Vagina (tissue), 2 donors: ENCODE data around the gene YWHAB. TPM values are rescaled to one million over a fixed set of nuclear protein-coding genes. Genes with fewer than 3 reads are reported as not detected.

Experiments
- DNase-seq, 2 donors: peaks; one replicate each; pipeline ENCODE4 v3.0.0-alpha.2; 2017; ENCODE audit errors: extremely low spot score in 2 of 2
- H3K27ac ChIP-seq: fragments of 200-600 bp; sonication (generic); one replicate; pipeline ENCODE4 v1.5.1; 2019
- H3K27me3 ChIP-seq: fragments of 200-600 bp; sonication (generic); one replicate; pipeline ENCODE4 v1.5.1; 2019
- H3K36me3 ChIP-seq, 2 donors: fragments of 200-600 bp; sonication (generic); one replicate each; pipeline ENCODE4 v1.5.1; 2017 to 2019
- H3K4me1 ChIP-seq: fragments of 200-600 bp; sonication (generic); one replicate; pipeline ENCODE4 v1.5.1; 2019
- H3K4me3 ChIP-seq, 2 donors: fragments of 200-600 bp; sonication (generic); 1 replicate in 1 of 2; 2 replicates in 1 of 2; pipeline ENCODE4 v1.5.1; 2016 to 2019
- H3K9me3 ChIP-seq: fragments of 200-600 bp; sonication (generic); one replicate; pipeline ENCODE4 v1.5.1; 2019
- POLR2A ChIP-seq, 2 donors: fragments of 450-650 bp; IDR thresholded peaks; one replicate each; pipeline ENCODE4 v1.6.1; 2017; ENCODE audit warnings: antibody characterized with exemption in 2 of 2, mild to moderate bottlenecking in 2 of 2, moderate library complexity in 2 of 2
- POLR2AphosphoS5 ChIP-seq, 2 donors: sonication (generic); formaldehyde crosslinking; IDR thresholded peaks; one replicate each; pipeline ENCODE4 v1.9.0; 2017; ENCODE audit warnings: antibody characterized with exemption in 2 of 2, mild to moderate bottlenecking in 2 of 2, low read depth in 1 of 2; ENCODE audit not compliant: insufficient read depth in 1 of 2
- intact Hi-C: fragments of 100-400 bp; cut with DNase I; formaldehyde crosslinking; loops from one replicate; pipeline ENCODE4 v1.15.1; 2023
- total RNA-seq: library from RNA; depleted of rRNA; stranded (reverse); fragments of >200 nt; gene quantifications from one replicate; pipeline ENCODE4 v1.2.3, GENCODE V29; 2016
- TF ChIP-seq, protein P1 (sequence below), 3 experiments: fragments of 450-650 bp in 2 of 3; fragments of 200-600 bp in 1 of 3; sonication (generic) in 1 of 3; IDR thresholded peaks; one replicate each; pipeline ENCODE4 v1.5.1; 2017 to 2019; ENCODE audit warnings: antibody characterized with exemption in 3 of 3, mild to moderate bottlenecking in 2 of 3, moderate library complexity in 2 of 3

The YWHAB gene
- total RNA-seq, 1 donor from 2014 or later: 87.4 TPM

DNA sequence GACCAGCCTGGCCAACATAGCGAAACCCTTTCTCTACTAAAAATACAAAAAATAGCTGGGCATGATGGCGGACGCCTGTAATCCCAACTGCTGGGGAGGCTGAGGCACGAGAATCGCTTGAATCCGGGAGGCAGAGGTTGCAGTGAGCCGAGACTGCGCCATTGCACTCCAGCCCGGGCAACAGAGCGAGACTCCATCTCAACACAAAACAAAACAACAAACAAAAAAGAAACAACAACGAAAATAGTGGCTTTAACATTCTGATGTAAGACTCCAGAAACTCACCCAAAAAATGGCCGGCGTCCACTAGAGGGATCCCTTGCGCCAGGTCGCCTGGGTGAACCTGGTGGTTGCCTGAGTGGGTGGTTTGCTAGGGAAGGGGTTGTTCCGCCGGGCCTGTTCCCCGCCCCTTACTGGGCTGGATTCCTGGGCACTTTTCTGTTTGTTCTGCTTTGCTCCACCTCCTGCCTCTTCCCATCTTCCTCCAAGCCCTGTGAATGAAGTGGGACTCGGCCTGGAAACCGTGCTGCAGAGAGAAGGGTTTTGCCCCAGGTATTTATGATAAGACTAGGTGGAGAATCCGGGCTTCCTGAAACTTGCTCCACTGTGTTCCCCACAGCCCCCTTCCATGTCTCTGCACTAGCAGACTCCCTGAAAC lies 25.9 kb downstream of the YWHAB start:
- intact Hi-C loops: no loop called here
- Histone ChIP-seq H3K27me3 (no peaks in the 10 kb centered on the region), H3K4me1 (peaks cover 17% of the 10 kb centered on the region), H3K9me3 (no peaks in the 10 kb centered on the region), H3K27ac (no peak overlapping the region), H3K36me3 (peaks cover 0 to 13% of the 10 kb centered on the region in 2 donors), H3K4me3 (no peak overlapping the region)
- DNase-seq: peak in 1 of 2 donors; percentile 52
- TF ChIP-seq POLR2A (IDR thresholded peaks at IDR 0.05) (no peak), POLR2AphosphoS5 (IDR thresholded peaks at IDR 0.05; ENCODE audit: insufficient read depth in 1 of 2, low read depth in 1 of 2) (no peak)
- TF ChIP-seq, protein P1, sequence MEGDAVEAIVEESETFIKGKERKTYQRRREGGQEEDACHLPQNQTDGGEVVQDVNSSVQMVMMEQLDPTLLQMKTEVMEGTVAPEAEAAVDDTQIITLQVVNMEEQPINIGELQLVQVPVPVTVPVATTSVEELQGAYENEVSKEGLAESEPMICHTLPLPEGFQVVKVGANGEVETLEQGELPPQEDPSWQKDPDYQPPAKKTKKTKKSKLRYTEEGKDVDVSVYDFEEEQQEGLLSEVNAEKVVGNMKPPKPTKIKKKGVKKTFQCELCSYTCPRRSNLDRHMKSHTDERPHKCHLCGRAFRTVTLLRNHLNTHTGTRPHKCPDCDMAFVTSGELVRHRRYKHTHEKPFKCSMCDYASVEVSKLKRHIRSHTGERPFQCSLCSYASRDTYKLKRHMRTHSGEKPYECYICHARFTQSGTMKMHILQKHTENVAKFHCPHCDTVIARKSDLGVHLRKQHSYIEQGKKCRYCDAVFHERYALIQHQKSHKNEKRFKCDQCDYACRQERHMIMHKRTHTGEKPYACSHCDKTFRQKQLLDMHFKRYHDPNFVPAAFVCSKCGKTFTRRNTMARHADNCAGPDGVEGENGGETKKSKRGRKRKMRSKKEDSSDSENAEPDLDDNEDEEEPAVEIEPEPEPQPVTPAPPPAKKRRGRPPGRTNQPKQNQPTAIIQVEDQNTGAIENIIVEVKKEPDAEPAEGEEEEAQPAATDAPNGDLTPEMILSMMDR (IDR thresholded peaks at IDR 0.05): no peak

DNA sequence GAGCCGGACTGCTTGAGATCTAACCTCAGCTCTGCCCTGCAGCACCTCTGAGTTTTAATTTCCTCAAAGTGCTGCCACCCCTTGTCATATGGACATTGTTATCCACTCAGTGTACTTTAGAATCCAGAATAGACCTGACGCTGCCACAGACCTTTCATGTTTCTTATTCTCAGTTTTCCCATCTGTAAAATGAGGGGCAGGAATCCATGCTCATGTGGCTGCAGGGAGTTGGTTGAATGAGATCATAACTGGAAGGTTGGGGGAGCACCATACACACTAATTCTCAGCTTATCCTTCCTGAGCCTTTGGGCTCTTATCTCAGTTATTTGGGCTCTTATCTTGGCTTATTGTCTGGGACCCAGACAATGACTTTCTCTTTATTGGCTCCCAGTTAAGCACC lies 26.7 kb downstream of the YWHAB start:
- H3K36me3 ChIP-seq: peaks cover 0 to 5% of the 10 kb centered on the region in 2 donors
- peaks cover 17% of the 10 kb centered on the region for H3K4me1 ChIP-seq
- no peak for DNase-seq
- H3K9me3 ChIP-seq: no peaks in the 10 kb centered on the region
- H3K27me3 ChIP-seq: no peaks in the 10 kb centered on the region
- intact Hi-C loops: no loop called here
- H3K4me3 ChIP-seq: no peak overlapping the region
- H3K27ac ChIP-seq: no peak overlapping the region
- TF ChIP-seq, protein P1 (IDR thresholded peaks at IDR 0.05): no peak
- TF ChIP-seq POLR2A (IDR thresholded peaks at IDR 0.05) (no peak), POLR2AphosphoS5 (IDR thresholded peaks at IDR 0.05; ENCODE audit: insufficient read depth in 1 of 2, low read depth in 1 of 2) (no peak)

DNA sequence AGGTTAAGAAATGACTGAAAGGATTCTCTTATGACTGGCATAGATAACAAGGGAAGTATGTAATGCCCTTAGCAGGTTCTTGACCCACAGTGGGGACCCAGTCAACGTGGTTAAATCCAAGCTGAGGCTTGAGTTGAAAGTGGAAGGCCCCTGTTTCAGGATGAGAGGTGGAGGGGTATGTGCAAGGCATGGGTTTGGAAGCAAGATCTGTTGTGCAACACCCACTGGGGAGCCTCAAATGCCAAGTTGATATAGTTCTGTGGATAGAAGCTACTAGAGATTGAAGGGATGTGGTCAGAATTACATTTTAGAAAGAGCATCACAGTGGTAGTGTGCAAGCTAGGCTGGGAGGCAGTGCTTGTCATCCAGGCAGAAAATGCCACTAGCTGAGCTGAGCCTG lies 29.4 kb downstream of the YWHAB start:
- intact Hi-C loops: no loop called here
- H3K4me3 ChIP-seq: no peak overlapping the region
- TF ChIP-seq POLR2AphosphoS5 (IDR thresholded peaks at IDR 0.05; ENCODE audit: insufficient read depth in 1 of 2, low read depth in 1 of 2): no peak
- TF ChIP-seq, protein P1 (IDR thresholded peaks at IDR 0.05): no peak
- TF ChIP-seq POLR2A (IDR thresholded peaks at IDR 0.05): no peak

DNA sequence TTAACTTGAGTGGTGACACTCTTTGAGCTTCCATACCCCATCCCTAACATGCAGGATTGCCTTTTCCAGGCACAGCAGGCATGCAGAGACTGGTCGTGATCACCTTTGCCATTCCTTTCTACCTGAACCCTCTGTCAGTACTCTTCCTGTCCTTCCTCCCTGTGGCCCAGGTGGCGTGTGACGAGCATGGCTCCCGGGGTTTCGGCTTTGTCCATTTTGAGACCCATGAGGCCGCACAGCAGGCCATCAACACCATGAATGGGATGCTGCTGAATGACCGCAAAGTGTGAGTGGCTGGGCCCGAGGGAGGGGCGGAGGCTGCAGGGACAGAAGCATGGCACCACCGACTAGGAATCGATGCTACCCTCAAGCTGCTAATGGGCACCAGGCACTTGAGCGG lies 31.1 kb downstream of the YWHAB start:
- no peak for TF ChIP-seq POLR2A (IDR thresholded peaks at IDR 0.05)
- TF ChIP-seq, protein P1 (IDR thresholded peaks at IDR 0.05): no peak
- TF ChIP-seq POLR2AphosphoS5 (IDR thresholded peaks at IDR 0.05; ENCODE audit: insufficient read depth in 1 of 2, low read depth in 1 of 2): no peak
- intact Hi-C loops: no loop called here
- Histone ChIP-seq H3K9me3 (no peaks in the 10 kb centered on the region), H3K4me3 (no peak overlapping the region), H3K27ac (no peak overlapping the region), H3K27me3 (no peaks in the 10 kb centered on the region), H3K36me3 (peaks cover 0 to 2% of the 10 kb centered on the region in 2 donors), H3K4me1 (no peaks in the 10 kb centered on the region)
- DNase-seq: no peak

More for the DNA sequence above, 29.4 kb downstream of the YWHAB start:
- H3K9me3 ChIP-seq: no peaks in the 10 kb centered on the region
- no peak for DNase-seq
- no peaks in the 10 kb centered on the region for H3K27me3 ChIP-seq
- H3K27ac ChIP-seq: no peak overlapping the region
- peaks cover 10% of the 10 kb centered on the region for H3K4me1 ChIP-seq
- H3K36me3 ChIP-seq: no peaks in the 10 kb centered on the region

DNA sequence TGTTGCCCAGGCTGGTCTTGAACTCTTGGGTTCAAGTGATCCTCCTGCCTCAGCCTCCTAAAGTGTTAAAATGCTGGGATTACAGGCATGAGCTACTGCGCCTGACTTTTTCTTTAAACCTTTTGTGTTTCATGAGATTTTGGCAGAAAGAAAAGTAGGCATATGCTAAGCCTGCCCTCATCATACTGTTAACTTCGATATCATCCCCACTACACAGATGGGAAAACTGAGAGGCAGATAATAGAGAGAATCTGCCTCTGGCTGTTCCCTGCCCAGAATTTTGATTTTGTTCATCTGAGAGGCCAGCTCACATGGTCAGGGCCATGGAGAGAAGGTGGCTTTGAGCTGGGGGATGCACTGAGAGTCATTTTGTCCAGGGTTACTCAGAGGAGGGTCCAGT lies 31.9 kb downstream of the YWHAB start:
- intact Hi-C loops: no loop called here
- Histone ChIP-seq H3K36me3 (peaks cover 0 to 7% of the 10 kb centered on the region in 2 donors), H3K27ac (no peak overlapping the region), H3K27me3 (no peaks in the 10 kb centered on the region), H3K9me3 (no peaks in the 10 kb centered on the region), H3K4me3 (no peak overlapping the region), H3K4me1 (no peaks in the 10 kb centered on the region)
- DNase-seq: no peak
- no peak for TF ChIP-seq POLR2A (IDR thresholded peaks at IDR 0.05)
